GM19193 (cell line): ENCODE results near the gene FSTL5.

Experiments
- POLR2A ChIP-seq: IDR thresholded peaks from 4 replicates; pipeline ENCODE4 v1.6.1; 2011; ENCODE audit not compliant: insufficient read depth, insufficient read length; ENCODE audit errors: extremely low read depth

FSTL5 gene

DNA sequence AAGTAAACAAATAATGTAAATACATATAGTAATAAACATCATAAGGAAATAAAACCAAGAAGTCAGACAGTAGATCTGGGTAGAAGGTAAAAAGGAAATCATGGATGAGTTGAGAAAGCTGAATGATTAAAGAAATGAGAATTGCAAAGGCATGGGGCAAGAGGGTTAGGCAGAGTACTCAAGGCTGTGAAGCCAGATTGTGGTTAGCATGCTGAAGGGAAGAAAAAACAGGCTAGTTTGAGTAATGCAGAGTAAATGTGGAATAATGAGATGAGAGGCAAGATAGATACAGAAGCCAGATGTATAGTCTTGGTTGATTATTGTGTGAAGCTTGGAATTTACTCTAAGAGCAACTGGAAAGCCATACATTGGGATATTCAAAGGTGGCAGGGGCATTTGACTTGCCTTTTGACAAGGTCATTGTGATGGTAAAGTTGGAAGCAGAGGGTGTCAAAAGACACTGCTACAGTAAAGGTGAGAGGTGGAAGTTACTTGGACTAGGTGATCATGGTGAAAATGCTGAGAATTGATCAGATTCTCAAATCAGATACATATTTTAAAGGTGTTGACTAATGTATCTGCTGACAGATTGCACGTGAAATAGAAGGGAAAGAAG lies 307.0 kb downstream of the FSTL5 start:
- TF ChIP-seq POLR2A = no peak

DNA sequence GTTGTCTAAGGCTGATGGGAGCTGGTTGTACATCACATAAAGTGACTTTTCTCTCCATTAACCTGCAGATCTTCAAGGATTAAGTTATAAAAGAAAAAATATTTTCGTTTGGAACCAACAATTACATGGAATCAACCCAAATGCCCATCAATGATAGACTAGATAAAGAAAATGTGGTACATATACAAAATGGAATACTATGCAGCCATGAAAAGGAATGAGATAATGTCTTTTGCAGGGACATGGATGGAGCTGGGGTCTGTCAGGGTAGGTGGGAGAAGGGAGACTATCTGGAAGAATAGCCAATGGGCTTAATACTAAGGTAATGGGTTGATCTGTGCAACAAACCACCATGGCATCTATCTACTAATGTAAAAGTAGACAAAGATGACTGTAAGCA lies 313.2 kb downstream of the FSTL5 start:
- no peak for TF ChIP-seq POLR2A

DNA sequence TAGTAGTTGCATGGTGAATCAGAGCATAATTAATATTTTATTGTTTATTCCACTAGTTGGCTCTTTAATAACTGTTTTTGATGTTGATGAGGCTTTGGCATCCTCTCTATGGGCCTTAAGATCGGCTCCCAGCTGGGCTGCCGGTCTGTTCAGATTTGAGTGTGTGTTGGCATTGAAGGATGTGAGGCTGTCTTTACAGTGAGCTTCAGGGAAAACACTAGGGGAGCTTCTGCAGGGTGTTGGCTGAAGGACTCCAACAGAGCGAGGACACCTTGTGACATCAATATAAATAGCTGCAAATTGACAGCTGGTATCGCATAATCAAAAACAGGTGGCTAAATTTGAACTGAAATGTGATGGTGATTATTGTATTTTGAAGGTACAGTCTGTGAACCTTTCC lies 322.0 kb downstream of the FSTL5 start:
- no peak for TF ChIP-seq POLR2A

DNA sequence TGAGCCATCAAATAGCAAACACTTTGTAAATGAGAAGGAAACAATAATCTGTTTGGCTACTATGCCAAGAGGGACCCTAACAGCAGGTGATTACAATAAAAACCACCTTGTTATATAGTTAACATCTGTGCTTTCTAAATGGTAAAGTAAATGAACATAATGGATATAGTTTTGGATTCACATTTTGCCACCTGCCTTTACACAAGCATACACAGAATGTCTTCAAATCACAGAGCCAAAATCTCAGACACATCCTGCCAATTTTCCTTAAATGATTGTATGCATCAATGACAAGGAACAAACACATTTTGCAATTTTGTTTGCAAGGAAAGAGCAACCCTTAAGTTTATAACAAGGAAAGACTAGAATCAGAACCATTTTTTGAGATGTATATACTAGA lies 334.2 kb downstream of the FSTL5 start:
- TF ChIP-seq POLR2A = no peak

DNA sequence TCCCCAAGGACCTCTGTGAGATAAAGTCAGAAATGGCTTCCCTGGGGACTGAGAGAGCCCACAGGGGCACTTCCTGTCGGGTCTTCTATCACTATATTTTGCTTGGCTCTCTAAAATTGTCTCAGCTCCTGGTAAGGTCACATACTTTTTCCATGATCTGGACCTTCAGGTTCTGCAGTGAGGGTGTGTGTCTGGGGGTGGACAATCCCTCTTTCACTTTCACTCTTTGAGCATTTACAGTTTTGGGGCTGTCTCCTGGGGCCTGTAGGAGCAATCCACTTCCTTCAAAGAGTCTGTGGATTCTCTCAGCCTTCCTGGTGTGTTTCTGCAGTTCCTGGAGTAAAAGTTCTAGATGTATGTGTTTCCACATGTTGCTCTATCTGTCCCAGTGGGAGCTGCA lies 335.7 kb downstream of the FSTL5 start:
- no peak for TF ChIP-seq POLR2A

DNA sequence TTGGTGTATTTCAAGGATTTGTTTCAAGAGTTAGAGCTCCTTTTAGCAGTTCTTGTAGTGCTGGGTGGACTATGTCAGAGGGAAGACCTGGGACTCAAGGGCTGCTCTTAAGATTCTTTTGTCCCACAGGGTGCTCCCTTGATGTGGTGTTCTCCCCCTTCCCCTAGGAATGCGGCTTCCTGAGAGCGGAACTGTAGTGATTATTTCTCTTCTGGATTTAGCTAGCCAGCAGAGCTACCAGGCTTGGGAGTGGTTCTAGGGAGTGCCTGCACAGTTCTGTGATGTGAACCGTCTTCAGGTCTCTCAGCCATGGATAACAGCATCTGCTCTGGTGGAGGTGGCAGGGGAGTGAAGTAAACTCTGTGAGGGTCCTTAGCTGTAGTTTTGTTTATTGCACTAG lies 336.8 kb downstream of the FSTL5 start:
- no peak for TF ChIP-seq POLR2A

DNA sequence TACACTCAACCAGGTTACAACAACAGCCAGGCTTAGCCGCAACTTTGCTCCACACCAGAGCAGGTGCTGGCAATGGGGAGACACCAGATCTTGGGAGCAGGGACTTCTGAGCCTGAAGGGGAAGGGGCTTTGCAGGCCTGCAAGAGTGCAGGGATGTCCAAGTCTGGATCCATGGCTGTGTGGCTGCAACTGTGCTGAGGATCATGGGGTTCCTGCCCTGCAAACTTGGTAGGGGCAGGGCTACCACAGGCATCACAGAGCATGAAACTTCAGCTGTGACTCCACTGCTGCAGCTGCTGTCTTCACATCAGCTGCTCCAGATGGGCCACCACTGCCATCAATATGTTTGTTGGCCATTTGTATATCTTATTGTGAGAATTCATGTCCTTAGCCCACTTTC lies 340.4 kb downstream of the FSTL5 start:
- TF ChIP-seq POLR2A = no peak

DNA sequence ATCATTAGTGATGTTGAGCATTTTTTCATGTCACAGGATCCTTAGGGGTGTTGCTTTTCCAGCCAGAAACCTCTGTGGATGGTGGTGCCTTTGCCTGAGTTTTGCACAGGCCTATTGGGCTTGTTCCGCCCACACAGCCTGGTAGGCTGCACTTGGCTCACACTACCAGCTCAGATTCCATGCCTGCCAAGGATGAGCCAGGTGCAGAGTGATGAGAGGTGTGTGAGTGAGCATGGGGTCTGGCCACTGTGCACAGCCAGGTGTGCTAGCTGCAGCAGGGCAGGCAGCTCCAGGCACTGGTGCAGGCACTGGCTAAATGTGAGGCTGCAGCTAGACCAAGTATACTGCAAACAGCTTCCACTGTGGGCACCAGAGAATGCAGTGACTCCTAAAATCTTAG lies 341.6 kb downstream of the FSTL5 start:
- no peak for TF ChIP-seq POLR2A

DNA sequence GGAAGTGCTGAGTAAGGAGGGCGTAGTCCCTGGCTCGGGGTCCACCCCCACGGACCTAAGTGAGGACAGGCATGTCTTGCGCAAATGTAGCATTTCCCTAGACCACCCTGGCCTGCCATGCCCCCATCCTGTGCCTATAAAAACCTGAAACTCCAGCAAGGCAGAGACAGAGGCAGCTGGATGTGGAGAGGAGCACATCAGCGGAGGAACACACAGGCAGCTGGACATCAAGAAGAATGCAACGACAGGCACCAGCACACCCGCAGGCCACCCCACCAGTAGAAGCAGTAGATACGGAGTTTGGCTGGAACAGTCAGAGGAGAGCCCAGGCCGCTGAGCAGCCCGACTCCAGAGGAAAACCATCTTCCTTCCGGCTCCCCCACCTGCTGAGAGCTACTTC lies 345.9 kb downstream of the FSTL5 start:
- no peak for TF ChIP-seq POLR2A

DNA sequence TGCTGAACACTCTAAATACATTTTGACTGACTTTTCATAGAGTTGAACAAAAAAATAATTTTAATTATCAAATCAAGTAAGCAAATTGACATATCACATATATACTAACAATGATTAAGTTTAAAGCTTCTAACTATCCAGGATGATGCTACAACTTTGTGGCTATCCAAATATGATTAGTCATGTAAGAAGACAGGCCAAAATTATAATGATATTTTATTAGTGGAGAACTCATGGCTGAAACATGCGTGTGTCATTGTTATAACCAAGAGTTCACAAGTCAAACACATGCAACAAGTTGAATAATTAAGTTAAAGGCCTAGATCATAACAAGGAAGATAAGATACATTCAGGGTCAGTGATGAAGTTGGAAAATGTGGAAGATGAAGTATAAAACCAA lies 346.8 kb downstream of the FSTL5 start:
- TF ChIP-seq POLR2A = no peak

DNA sequence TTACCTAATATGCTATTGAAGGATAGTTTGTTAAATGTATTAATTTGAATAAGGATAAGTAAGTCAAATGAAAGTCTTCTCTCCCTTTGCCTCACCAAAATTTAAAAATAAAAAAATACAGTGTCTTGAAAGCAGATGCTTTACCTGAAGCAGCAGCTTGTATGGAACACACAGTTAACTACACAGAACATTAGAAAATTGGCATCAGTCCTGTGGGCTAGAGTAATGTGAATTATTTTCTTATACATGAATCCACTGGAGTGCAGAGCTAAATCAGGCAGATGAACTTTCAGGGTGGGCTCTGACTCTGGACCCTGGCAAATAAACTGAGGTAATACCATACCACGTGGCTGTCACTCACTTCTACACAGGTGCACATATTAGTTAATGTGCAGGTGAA lies 348.0 kb downstream of the FSTL5 start:
- TF ChIP-seq POLR2A = no peak

DNA sequence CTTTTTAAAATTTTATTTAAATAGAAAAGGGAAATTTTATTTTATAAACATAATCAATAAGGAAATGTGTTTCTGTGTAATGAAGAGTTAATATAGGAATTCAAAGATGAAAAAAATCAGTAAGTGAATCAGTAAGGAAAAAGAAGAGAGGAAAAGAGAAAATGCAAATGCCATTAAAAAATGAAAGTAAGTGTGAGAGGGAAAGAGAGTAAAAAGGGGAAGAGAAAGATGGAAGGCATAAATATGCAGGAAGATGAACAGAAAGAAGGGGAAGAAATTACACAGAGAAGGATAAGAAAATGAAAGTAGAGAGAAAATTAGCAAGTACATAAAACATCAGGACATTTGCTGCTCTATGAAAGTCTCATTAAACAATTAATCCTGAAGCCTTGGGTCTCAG lies 349.9 kb downstream of the FSTL5 start:
- no peak for TF ChIP-seq POLR2A

DNA sequence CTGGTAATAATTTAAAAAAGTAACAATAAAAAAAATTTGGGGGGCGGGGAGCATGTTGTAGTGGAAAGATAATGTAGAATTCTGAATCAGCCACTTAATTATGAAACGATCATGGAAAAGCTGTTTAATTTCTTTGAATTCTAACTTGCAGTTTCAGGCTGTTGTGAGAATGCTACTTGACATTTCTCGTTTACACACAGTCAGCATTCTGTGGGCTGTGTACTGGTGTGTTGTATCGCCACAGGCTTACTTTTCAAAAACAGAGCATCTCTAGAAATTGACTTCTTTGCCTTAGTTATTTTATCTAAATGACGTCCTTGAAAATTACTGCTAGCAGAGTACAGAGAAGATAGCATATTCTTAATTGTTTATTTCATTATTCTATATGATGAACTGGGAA lies 350.4 kb downstream of the FSTL5 start:
- no peak for TF ChIP-seq POLR2A

DNA sequence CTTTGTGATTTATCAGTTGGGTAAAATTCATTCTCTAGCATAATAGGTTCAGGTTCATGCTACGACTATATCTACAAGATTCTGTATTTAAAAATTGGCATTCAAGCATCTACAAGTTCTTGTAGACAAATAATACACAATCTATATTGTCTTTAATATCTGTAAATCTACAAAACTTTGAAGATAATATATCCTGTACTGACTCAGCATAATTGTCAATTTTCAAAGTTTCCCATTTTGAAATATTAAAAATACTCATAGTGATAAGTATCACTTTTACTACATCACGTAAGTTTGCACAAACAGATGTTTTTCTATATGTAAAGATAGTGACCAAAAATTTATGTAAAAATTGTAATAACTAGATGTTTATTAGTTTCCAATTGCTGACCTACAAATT lies 360.6 kb downstream of the FSTL5 start:
- no peak for TF ChIP-seq POLR2A

DNA sequence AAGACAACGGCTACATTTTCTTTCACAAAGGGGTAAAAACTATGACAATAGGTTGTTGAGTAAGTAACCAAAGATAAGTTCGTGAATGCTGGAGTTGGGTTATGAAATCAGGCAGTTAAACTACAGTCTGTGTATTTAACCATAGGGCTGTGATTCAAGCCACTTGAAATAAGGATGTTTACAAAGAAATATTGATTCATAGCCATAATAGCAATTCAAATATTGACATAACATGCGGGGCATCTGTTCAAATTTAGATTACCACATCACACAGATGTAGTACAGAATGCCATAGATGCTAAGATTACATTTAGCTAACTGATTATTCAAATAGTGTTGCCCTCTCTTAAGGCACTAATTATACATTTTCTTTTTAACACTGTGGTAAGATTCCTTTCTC lies 364.1 kb downstream of the FSTL5 start:
- TF ChIP-seq POLR2A = no peak

DNA sequence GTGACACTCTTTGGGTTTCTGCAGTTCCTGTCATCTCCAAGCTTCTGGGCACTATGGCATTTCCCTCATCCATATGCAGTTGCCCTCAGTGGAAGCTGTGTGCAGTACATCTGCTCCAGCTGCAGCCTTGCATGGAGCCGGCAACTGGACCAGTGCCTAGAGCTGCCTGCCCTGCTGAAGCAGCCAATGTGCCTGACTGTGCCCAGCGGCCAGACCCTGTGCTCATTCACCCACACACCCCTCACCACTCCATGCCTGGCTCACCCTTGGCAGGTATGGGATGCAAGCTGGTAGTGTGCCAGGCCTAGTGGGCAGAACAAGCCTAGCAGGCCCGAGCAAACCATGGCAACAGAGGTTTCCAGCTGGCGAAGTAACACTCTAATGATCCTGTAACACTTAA lies 370.8 kb downstream of the FSTL5 start:
- TF ChIP-seq POLR2A = no peak
